Liver (tissue), 9 donors: ENCODE data around the gene MFNG. TPM values are rescaled to one million over a fixed set of nuclear protein-coding genes. Genes with fewer than 3 reads are reported as not detected.

Source experiments
- DNase-seq: peaks from one replicate; pipeline ENCODE4 v3.0.0-alpha.2; 2017; ENCODE audit warnings: low spot score
- H3K27ac ChIP-seq, 2 donors: one replicate each; pipeline ENCODE4 v1.7.0; 2013; ENCODE audit warnings: inconsistent platforms in 2 of 2, low read length in 2 of 2, control low read depth in 1 of 2, low read depth in 1 of 2, mild to moderate bottlenecking in 1 of 2
- H3K27me3 ChIP-seq, 4 donors: one replicate each; pipeline versions ENCODE4 v1.6.1 to v1.7.0; 2013; ENCODE audit warnings: low read length in 3 of 4, inconsistent platforms in 1 of 4, mild to moderate bottlenecking in 1 of 4, moderate library complexity in 1 of 4; ENCODE audit not compliant: control insufficient read depth in 4 of 4, insufficient read depth in 4 of 4
- H3K36me3 ChIP-seq, 4 donors: one replicate each; pipeline versions ENCODE4 v1.6.1 to v1.7.0; 2013; ENCODE audit warnings: low read length in 3 of 4, mild to moderate bottlenecking in 3 of 4, low read depth in 1 of 4, moderate library complexity in 1 of 4; ENCODE audit not compliant: control insufficient read depth in 4 of 4, insufficient read depth in 3 of 4
- H3K4me1 ChIP-seq, 4 donors: one replicate each; pipeline versions ENCODE4 v1.6.1 to v1.7.0; 2013; ENCODE audit warnings: low read length in 3 of 4, mild to moderate bottlenecking in 3 of 4, moderate library complexity in 1 of 4; ENCODE audit not compliant: control insufficient read depth in 4 of 4, insufficient read depth in 4 of 4
- H3K4me3 ChIP-seq, 3 donors: one replicate each; pipeline versions ENCODE4 v1.6.1 to v1.7.0; 2013; ENCODE audit warnings: low read length in 3 of 3, control low read depth in 1 of 3, low read depth in 1 of 3, mild to moderate bottlenecking in 1 of 3
- H3K9ac ChIP-seq, 2 donors: one replicate each; pipeline ENCODE4 v1.7.0; 2013; ENCODE audit warnings: low read length in 2 of 2, mild to moderate bottlenecking in 2 of 2, moderate library complexity in 2 of 2, control low read depth in 1 of 2, low read depth in 1 of 2
- H3K9me3 ChIP-seq, 4 donors: one replicate each; pipeline versions ENCODE4 v1.6.1 to v1.7.0; 2013; ENCODE audit warnings: low read length in 3 of 4; ENCODE audit not compliant: control insufficient read depth in 4 of 4
- EGR1 ChIP-seq, 2 donors: IDR thresholded peaks; 2 replicates each; pipeline ENCODE4 v1.6.1; 2016 to 2018; ENCODE audit warnings: antibody characterized with exemption in 2 of 2, low read depth in 2 of 2
- FOXA1 ChIP-seq: IDR thresholded peaks from 2 replicates; pipeline ENCODE4 v1.6.1; 2016; ENCODE audit warnings: antibody characterized with exemption
- FOXA2 ChIP-seq: IDR thresholded peaks from 2 replicates; pipeline ENCODE4 v1.6.1; 2016; ENCODE audit warnings: antibody characterized with exemption
- GABPA ChIP-seq, 2 donors: IDR thresholded peaks in 1 of 2; conservative IDR thresholded peaks in 1 of 2; 2 replicates each; pipeline ENCODE4 v1.6.1; 2016; ENCODE audit warnings: antibody characterized with exemption in 2 of 2, mild to moderate bottlenecking in 1 of 2, moderate library complexity in 1 of 2
- HNF4A ChIP-seq, 2 donors: conservative IDR thresholded peaks; 2 replicates each; pipeline ENCODE4 v1.6.1; 2016; ENCODE audit warnings: antibody characterized with exemption in 2 of 2, mild to moderate bottlenecking in 2 of 2
- HNF4G ChIP-seq: IDR thresholded peaks from 2 replicates; pipeline ENCODE4 v1.6.1; 2016; ENCODE audit warnings: antibody characterized with exemption
- JUND ChIP-seq, 2 donors: IDR thresholded peaks; 2 replicates each; pipeline ENCODE4 v1.6.1; 2016; ENCODE audit warnings: antibody characterized with exemption in 2 of 2
- NR2F2 ChIP-seq: IDR thresholded peaks from 2 replicates; pipeline ENCODE4 v1.6.1; 2016; ENCODE audit warnings: antibody characterized with exemption
- RAD21 ChIP-seq, 2 donors: IDR thresholded peaks; 2 replicates each; pipeline ENCODE4 v1.6.1; 2016; ENCODE audit warnings: antibody characterized with exemption in 2 of 2, mild to moderate bottlenecking in 2 of 2
- RXRA ChIP-seq, 2 donors: IDR thresholded peaks; 2 replicates each; pipeline ENCODE4 v1.6.1; 2017 to 2018; ENCODE audit warnings: antibody characterized with exemption in 2 of 2, mild to moderate bottlenecking in 1 of 2
- TAF1 ChIP-seq: conservative IDR thresholded peaks from 2 replicates; pipeline ENCODE4 v1.6.1; 2016; ENCODE audit warnings: antibody characterized with exemption, mild to moderate bottlenecking
- YY1 ChIP-seq: IDR thresholded peaks from 2 replicates; pipeline ENCODE4 v1.6.1; 2016; ENCODE audit warnings: antibody characterized with exemption, mild to moderate bottlenecking
- WGBS: extraction: QIAGEN DNeasy Blood & Tissue Kit; methylation state at CpG from one replicate; pipeline ENCODE4 v1.1.7; 2013; 5-methylcytosine and 5-hydroxymethylcytosine counted together
- polyA plus RNA-seq, 2 donors: library from polyadenylated mRNA; stranded (reverse) in 1 of 2; unstranded in 1 of 2; fragments of 200-250 nt in 1 of 2; fragments of >200 nt in 1 of 2; fragmentation: Nextera tagmentation in 1 of 2; extraction: Ambion mirVana in 1 of 2; gene quantifications; one replicate each; pipeline versions ENCODE4 v1.2.1 to v1.2.3, GENCODE V29; 2013 to 2015
- total RNA-seq, 2 donors: library from RNA; depleted of rRNA; stranded (reverse); fragments of >200 nt; gene quantifications; one replicate each; pipeline ENCODE4 v1.2.3, GENCODE V29; 2014
- TF ChIP-seq, protein P1 (sequence below): IDR thresholded peaks from 2 replicates; pipeline ENCODE4 v1.6.1; 2016; ENCODE audit warnings: antibody characterized with exemption
- TF ChIP-seq, protein P2 (sequence below): IDR thresholded peaks from 2 replicates; pipeline ENCODE4 v1.6.1; 2016; ENCODE audit warnings: antibody characterized with exemption
- TF ChIP-seq, protein P3 (sequence below): IDR thresholded peaks from 2 replicates; pipeline ENCODE4 v1.6.1; 2016; ENCODE audit warnings: antibody characterized with exemption, mild to moderate bottlenecking
- TF ChIP-seq, protein P4 (sequence below): IDR thresholded peaks from 2 replicates; pipeline ENCODE4 v1.6.1; 2016; ENCODE audit warnings: antibody characterized with exemption
- TF ChIP-seq, protein P5 (sequence below): fragments of 150-350 bp; IDR thresholded peaks from 2 replicates; pipeline ENCODE4 v1.5.1; 2017; ENCODE audit warnings: improper control_type of control experiment, low read depth, low read length; ENCODE audit not compliant: missing input control
- donor health status: healthy.
- donor health status: healthy.
- donor health status: healthy.
- donor health status: healthy.
- donor health status: healthy.

Gene MFNG
- total and polyA plus RNA-seq, 4 donors: 5.0 to 10.7 (median 7.4) TPM

DNA sequence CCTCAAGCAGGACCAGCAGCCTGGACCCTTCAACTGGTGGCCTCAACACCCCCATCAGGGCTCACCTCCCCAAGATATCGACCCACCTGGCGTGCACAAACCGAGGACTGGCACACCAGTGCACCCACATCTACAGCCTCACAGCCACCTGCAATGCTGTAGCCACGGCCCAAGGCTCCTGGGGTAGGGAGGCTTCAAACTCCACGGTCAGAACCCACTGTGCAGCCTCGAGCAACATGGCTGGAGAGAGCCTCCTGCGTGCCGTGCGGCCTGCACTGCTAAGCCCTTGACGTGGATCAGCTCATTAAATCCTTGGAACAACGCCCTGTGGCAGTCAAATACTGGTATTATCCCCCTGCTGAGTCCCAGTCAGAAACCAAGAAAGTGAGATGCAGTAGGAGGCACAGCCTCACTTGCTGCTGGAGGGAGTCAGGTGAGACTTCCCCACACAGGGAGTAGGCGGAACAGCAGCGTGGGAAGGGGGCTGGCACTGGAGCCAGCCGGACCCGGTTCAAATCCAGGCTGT is 28.4 kb upstream of the MFNG start:
- WGBS: 92% methylated on average over 15 of the region's 15 CpGs
- Histone ChIP-seq H3K9ac (no peak overlapping the region), H3K4me3 (no peak overlapping the region), H3K4me1 (peaks cover 0 to 19% (median 7%) of the 10 kb centered on the region in 4 donors), H3K27ac (no peak overlapping the region), H3K27me3 (no peaks in the 10 kb centered on the region), H3K36me3 (peaks cover 0 to 5% (median 2%) of the 10 kb centered on the region in 4 donors), H3K9me3 (no peaks in the 10 kb centered on the region)
- no peak for TF ChIP-seq RXRA (IDR thresholded peaks at IDR 0.05)
- no peak for TF ChIP-seq GABPA (IDR thresholded peaks at IDR 0.05 in 1 of 2, conservative IDR thresholded peaks at IDR 0.05 in 1 of 2)
- TF ChIP-seq HNF4A (conservative IDR thresholded peaks at IDR 0.05): no peak
- no peak for TF ChIP-seq EGR1 (IDR thresholded peaks at IDR 0.05; ENCODE audit: low read depth in 2 of 2)
- TF ChIP-seq, protein P1, sequence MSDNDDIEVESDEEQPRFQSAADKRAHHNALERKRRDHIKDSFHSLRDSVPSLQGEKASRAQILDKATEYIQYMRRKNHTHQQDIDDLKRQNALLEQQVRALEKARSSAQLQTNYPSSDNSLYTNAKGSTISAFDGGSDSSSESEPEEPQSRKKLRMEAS: no peak
- TF ChIP-seq, protein P2, sequence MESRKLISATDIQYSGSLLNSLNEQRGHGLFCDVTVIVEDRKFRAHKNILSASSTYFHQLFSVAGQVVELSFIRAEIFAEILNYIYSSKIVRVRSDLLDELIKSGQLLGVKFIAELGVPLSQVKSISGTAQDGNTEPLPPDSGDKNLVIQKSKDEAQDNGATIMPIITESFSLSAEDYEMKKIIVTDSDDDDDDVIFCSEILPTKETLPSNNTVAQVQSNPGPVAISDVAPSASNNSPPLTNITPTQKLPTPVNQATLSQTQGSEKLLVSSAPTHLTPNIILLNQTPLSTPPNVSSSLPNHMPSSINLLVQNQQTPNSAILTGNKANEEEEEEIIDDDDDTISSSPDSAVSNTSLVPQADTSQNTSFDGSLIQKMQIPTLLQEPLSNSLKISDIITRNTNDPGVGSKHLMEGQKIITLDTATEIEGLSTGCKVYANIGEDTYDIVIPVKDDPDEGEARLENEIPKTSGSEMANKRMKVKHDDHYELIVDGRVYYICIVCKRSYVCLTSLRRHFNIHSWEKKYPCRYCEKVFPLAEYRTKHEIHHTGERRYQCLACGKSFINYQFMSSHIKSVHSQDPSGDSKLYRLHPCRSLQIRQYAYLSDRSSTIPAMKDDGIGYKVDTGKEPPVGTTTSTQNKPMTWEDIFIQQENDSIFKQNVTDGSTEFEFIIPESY: no peak
- no peak for DNase-seq

DNA sequence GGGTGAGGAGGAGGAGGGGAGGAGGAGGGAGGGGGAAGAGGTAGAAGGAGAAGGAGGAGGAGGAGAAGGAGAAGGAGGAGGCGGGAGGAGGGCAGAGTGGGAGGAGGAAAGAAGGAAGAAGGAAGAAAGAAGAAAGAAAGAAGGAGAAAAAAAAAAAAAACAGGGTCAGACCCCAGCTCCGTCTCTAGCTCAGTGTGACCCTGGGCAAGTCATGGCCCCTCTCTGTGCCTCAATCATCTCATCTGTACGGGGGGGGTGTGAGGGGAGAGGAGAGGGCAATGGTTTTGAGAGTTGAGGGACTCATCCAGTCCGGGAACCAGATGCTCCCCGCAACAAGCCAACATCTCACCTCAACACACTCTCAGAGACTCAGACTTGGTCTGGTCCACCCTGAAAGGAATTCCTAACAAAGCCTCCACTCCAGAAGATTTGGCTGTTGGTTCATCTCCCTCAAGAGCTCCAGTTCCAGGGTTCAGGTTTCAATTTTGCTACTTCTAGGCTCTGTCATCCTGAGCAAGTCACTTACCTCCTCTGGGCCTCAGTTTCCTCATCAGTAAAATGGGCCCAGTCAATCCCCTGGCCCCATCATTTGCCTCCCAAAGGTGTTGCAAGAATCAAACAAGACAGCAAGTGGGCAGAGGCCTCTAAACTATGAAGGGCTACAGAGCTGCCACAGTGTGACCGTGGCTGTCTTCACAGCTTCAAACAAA is 25.4 kb upstream of the MFNG start:
- WGBS: 90% methylated on average over 6 of the region's 6 CpGs
- DNase-seq: no peak
- no peaks in the 10 kb centered on the region for H3K27me3 ChIP-seq
- no peak overlapping the region for H3K9ac ChIP-seq
- TF ChIP-seq, protein P3, sequence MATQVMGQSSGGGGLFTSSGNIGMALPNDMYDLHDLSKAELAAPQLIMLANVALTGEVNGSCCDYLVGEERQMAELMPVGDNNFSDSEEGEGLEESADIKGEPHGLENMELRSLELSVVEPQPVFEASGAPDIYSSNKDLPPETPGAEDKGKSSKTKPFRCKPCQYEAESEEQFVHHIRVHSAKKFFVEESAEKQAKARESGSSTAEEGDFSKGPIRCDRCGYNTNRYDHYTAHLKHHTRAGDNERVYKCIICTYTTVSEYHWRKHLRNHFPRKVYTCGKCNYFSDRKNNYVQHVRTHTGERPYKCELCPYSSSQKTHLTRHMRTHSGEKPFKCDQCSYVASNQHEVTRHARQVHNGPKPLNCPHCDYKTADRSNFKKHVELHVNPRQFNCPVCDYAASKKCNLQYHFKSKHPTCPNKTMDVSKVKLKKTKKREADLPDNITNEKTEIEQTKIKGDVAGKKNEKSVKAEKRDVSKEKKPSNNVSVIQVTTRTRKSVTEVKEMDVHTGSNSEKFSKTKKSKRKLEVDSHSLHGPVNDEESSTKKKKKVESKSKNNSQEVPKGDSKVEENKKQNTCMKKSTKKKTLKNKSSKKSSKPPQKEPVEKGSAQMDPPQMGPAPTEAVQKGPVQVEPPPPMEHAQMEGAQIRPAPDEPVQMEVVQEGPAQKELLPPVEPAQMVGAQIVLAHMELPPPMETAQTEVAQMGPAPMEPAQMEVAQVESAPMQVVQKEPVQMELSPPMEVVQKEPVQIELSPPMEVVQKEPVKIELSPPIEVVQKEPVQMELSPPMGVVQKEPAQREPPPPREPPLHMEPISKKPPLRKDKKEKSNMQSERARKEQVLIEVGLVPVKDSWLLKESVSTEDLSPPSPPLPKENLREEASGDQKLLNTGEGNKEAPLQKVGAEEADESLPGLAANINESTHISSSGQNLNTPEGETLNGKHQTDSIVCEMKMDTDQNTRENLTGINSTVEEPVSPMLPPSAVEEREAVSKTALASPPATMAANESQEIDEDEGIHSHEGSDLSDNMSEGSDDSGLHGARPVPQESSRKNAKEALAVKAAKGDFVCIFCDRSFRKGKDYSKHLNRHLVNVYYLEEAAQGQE: no peak
- no peak for TF ChIP-seq FOXA2
- no peak for TF ChIP-seq FOXA1
- TF ChIP-seq EGR1 (IDR thresholded peaks at IDR 0.05; ENCODE audit: low read depth in 2 of 2): no peak
- TF ChIP-seq, protein P4, sequence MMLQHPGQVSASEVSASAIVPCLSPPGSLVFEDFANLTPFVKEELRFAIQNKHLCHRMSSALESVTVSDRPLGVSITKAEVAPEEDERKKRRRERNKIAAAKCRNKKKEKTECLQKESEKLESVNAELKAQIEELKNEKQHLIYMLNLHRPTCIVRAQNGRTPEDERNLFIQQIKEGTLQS: no peak
- TF ChIP-seq, protein P1: no peak
- no peak for TF ChIP-seq YY1
- no peak for TF ChIP-seq RAD21 (IDR thresholded peaks at IDR 0.05)
- TF ChIP-seq HNF4A (conservative IDR thresholded peaks at IDR 0.05): no peak
- no peak for TF ChIP-seq GABPA (IDR thresholded peaks at IDR 0.05 in 1 of 2, conservative IDR thresholded peaks at IDR 0.05 in 1 of 2)
- TF ChIP-seq HNF4G: no peak
- TF ChIP-seq, protein P2: no peak
- no peak for TF ChIP-seq RXRA (IDR thresholded peaks at IDR 0.05)
- TF ChIP-seq TAF1: no peak
- no peak for TF ChIP-seq JUND (IDR thresholded peaks at IDR 0.05)
- TF ChIP-seq NR2F2: no peak
- TF ChIP-seq, protein P5, sequence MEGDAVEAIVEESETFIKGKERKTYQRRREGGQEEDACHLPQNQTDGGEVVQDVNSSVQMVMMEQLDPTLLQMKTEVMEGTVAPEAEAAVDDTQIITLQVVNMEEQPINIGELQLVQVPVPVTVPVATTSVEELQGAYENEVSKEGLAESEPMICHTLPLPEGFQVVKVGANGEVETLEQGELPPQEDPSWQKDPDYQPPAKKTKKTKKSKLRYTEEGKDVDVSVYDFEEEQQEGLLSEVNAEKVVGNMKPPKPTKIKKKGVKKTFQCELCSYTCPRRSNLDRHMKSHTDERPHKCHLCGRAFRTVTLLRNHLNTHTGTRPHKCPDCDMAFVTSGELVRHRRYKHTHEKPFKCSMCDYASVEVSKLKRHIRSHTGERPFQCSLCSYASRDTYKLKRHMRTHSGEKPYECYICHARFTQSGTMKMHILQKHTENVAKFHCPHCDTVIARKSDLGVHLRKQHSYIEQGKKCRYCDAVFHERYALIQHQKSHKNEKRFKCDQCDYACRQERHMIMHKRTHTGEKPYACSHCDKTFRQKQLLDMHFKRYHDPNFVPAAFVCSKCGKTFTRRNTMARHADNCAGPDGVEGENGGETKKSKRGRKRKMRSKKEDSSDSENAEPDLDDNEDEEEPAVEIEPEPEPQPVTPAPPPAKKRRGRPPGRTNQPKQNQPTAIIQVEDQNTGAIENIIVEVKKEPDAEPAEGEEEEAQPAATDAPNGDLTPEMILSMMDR: no peak
- no peaks in the 10 kb centered on the region for H3K9me3 ChIP-seq
- peaks cover 0 to 4% (median 1%) of the 10 kb centered on the region in 4 donors for H3K4me1 ChIP-seq
- peaks cover 0 to 7% (median 3%) of the 10 kb centered on the region in 4 donors for H3K36me3 ChIP-seq
- peak overlapping the region; percentile 7 to 19 for H3K27ac ChIP-seq
- H3K4me3 ChIP-seq: no peak overlapping the region
